Transverse colon (tissue), 4 donors: ENCODE measurements around the gene PSMD3.
"Not testable (repeated sequence)": the region's sequence is repeated elsewhere in the genome, so short reads cannot be mapped to it uniquely, and the experiment has no call there.

ENCODE experiments used
- EP300 ChIP-seq: sonication (generic); formaldehyde crosslinking; IDR thresholded peaks from one replicate; pipeline ENCODE4 v1.6.1; 2017; ENCODE audit warnings: antibody characterized with exemption, low read depth
- POLR2A ChIP-seq: fragments of 450-650 bp; IDR thresholded peaks from one replicate; pipeline ENCODE4 v1.6.1; 2016; ENCODE audit warnings: antibody characterized with exemption, mild to moderate bottlenecking, moderate library complexity
- POLR2AphosphoS5 ChIP-seq, 3 donors: sonication (generic); formaldehyde crosslinking; IDR thresholded peaks; one replicate each; pipeline ENCODE4 v1.6.1; 2016; ENCODE audit warnings: antibody characterized with exemption in 3 of 3
- TF ChIP-seq, protein P1 (sequence below), 5 experiments: fragments of 200-600 bp in 3 of 5; fragments of 450-650 bp in 2 of 5; sonication (generic) in 3 of 5; IDR thresholded peaks; 1 replicate in 2 of 5; 2 replicates in 3 of 5; pipeline ENCODE4 v1.5.1; 2016 to 2017; ENCODE audit warnings: antibody characterized with exemption in 5 of 5, inconsistent platforms in 3 of 5, mild to moderate bottlenecking in 2 of 5, moderate library complexity in 1 of 5

DNA sequence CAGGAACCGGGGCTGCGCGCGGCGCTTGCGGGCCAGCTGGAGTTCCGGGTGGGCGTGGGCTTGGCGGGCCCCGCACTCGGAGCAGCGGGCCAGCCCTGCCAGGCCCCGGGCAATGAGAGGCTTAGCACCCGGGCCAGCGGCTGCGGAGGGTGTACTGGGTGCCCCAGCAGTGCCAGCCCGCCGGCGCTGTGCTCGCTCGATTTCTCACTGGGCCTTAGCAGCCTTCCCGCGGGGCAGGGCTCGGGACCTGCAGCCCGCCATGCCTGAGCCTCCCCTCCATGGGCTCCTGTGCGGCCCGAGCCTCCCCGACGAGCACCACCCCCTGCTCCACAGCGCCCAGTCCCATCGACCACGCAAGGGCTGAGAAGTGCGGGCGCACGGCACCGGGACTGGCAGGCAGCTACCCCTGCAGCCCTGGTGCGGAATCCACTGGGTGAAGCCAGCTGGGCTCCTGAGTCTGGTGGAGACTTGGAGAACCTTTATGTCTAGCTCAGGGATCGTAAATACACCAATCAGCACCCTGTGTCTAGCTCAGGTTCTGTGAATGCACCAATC, 30.4 kb downstream of the PSMD3 start:
- TF ChIP-seq, protein P1, sequence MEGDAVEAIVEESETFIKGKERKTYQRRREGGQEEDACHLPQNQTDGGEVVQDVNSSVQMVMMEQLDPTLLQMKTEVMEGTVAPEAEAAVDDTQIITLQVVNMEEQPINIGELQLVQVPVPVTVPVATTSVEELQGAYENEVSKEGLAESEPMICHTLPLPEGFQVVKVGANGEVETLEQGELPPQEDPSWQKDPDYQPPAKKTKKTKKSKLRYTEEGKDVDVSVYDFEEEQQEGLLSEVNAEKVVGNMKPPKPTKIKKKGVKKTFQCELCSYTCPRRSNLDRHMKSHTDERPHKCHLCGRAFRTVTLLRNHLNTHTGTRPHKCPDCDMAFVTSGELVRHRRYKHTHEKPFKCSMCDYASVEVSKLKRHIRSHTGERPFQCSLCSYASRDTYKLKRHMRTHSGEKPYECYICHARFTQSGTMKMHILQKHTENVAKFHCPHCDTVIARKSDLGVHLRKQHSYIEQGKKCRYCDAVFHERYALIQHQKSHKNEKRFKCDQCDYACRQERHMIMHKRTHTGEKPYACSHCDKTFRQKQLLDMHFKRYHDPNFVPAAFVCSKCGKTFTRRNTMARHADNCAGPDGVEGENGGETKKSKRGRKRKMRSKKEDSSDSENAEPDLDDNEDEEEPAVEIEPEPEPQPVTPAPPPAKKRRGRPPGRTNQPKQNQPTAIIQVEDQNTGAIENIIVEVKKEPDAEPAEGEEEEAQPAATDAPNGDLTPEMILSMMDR (IDR thresholded peaks at IDR 0.05): not testable (repeated sequence)
- TF ChIP-seq EP300; POLR2A; POLR2AphosphoS5 (IDR thresholded peaks at IDR 0.05): not testable (repeated sequence)
